HCT116 (cell line): ENCODE measurements around the gene HDGFL3. TPM values are rescaled to one million over a fixed set of nuclear protein-coding genes. Genes with fewer than 3 reads are reported as not detected.

ENCODE experiments used
- total RNA-seq: library from RNA; stranded (reverse); gene quantifications from one replicate; pipeline ENCODE4 v1.2.1, GENCODE V29; 2021; ENCODE audit not compliant: unreplicated experiment

Gene HDGFL3
- total RNA-seq, 1 experiment from 2014 or later: 0.64 TPM

Other genes with a start within 250 kb of the HDGFL3 start
- 16.5 TPM for gene RAMAC, start 221.6 kb downstream of the HDGFL3 start, total RNA-seq
- gene C15orf40, start 196.2 kb downstream of the HDGFL3 start, total RNA-seq: 26.0 TPM
- gene BTBD1, start 140.6 kb downstream of the HDGFL3 start, total RNA-seq: 80.0 TPM
- not detected for gene TM6SF1, start 100.2 kb downstream of the HDGFL3 start, total RNA-seq
- not detected for gene BNC1, start 76.8 kb upstream of the HDGFL3 start, total RNA-seq
- gene SH3GL3, start 239.5 kb upstream of the HDGFL3 start, total RNA-seq: 1.3 TPM